Bronchial epithelial cell (primary cell): ENCODE results near the gene LCN1. TPM values are rescaled to one million over a fixed set of nuclear protein-coding genes. Genes with fewer than 3 reads are reported as not detected.

ENCODE experiments used
- DNase-seq: peaks from one replicate; pipeline ENCODE4 v3.0.0-alpha.2; 2010; ENCODE audit warnings: low read depth
- FAIRE-seq: peaks from 2 replicates; lab custom pipeline; 2011; peaks lifted over from hg19 to GRCh38; lab: Jason Lieb, UNC
- H3K27me3 ChIP-seq: 2 replicates; pipeline ENCODE4 v1.5.1; 2011; ENCODE audit warnings: low read length; ENCODE audit not compliant: control insufficient read depth, insufficient read depth
- H3K36me3 ChIP-seq: 2 replicates; pipeline ENCODE4 v1.5.1; 2011; ENCODE audit warnings: low read length; ENCODE audit not compliant: control insufficient read depth, insufficient read depth
- H3K4me3 ChIP-seq: 2 replicates; pipeline ENCODE4 v1.5.1; 2011; ENCODE audit warnings: mild to moderate bottlenecking, low read depth, low read length, control low read depth
- CTCF ChIP-seq: IDR thresholded peaks from 2 replicates; pipeline ENCODE4 v1.5.1; 2011; ENCODE audit warnings: mild to moderate bottlenecking, moderate library complexity, low read length, control low read depth, inconsistent platforms; ENCODE audit not compliant: insufficient read depth, severe bottlenecking
- total RNA-seq: library from RNA; depleted of rRNA; stranded (reverse); fragments of >200 nt; gene quantifications from 2 replicates; pipeline ENCODE4 v1.2.1, GENCODE V29; 2014

Gene LCN1
- total RNA-seq, 1 donor from 2014 or later = not detected

GRCh38 chr9:135550344-135550918, 29.2 kb downstream of the LCN1 start:
- no peak overlapping the region for H3K4me3 ChIP-seq
- H3K36me3 ChIP-seq = no peaks in the 10 kb centered on the region
- FAIRE-seq = no peak
- no peaks in the 10 kb centered on the region for H3K27me3 ChIP-seq
- DNase-seq = no peak
- TF ChIP-seq CTCF = no peak

DNA sequence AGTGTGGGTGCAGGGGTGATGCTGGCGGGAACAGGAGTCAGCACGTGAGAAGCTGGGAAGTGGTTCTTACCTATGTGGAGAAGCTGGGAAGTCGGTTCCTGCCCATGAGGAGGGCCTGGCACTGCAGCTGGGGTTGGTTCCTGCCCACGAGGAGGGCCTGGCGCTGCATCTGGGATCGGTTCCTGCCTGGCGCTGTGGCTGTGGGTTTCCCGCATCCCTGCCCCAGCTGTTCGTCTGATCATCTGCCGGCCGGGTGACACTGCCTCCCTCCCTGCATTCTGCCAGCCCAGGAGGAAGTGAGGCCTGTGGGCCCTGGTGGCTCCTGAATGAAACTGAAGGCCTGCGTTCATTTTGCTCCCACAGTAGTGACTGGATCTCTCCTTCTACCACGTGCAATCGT, 29.8 kb downstream of the LCN1 start:
- no peak for DNase-seq
- no peak for TF ChIP-seq CTCF
- no peak for FAIRE-seq

GRCh38 chr9:135551456-135551855, 30.2 kb downstream of the LCN1 start:
- no peak for FAIRE-seq

More for the DNA sequence above, 29.8 kb downstream of the LCN1 start:
- Histone ChIP-seq H3K36me3 (no peaks in the 10 kb centered on the region), H3K4me3 (no peak overlapping the region), H3K27me3 (no peaks in the 10 kb centered on the region)

GRCh38 chr9:135552021-135552697, 30.9 kb downstream of the LCN1 start:
- H3K27me3 ChIP-seq = no peaks in the 10 kb centered on the region
- DNase-seq = no peak
- no peak for FAIRE-seq

More at GRCh38 chr9:135551456-135551855, 30.2 kb downstream of the LCN1 start:
- Histone ChIP-seq H3K36me3 (no peaks in the 10 kb centered on the region), H3K4me3 (no peak overlapping the region), H3K27me3 (no peaks in the 10 kb centered on the region)
- TF ChIP-seq CTCF = no peak
- DNase-seq = no peak

DNA sequence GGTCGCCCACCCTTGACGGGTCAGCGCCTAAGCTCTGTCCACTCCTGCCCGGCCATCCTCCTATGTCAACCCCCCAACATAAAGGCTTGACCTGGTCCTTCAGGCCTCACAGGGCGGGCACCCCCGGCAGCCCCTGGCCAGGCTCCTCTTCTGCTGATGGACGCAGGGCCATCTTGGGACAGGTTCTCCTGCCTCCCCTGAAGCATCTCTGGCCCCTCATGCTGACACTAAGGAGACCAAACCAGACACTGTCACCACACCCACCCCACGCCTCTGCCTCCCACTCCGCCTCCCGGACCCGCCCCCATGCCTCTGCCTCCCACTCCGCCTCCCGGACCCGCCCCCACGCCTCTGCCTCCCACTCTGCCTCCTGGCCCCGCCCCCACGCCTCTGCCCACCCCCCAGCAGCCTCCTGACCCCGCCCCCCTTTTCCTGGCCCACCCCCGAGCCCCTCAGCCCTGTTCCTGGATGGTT, 31.5 kb downstream of the LCN1 start:
- no peaks in the 10 kb centered on the region for H3K27me3 ChIP-seq
- no peak overlapping the region for H3K4me3 ChIP-seq
- no peak for FAIRE-seq
- TF ChIP-seq CTCF = no peak
- DNase-seq = no peak
- H3K36me3 ChIP-seq = no peaks in the 10 kb centered on the region

More at GRCh38 chr9:135552021-135552697, 30.9 kb downstream of the LCN1 start:
- TF ChIP-seq CTCF = no peak
- H3K36me3 ChIP-seq = no peaks in the 10 kb centered on the region
- H3K4me3 ChIP-seq = no peak overlapping the region
